GM19328 (cell line): ENCODE data around the gene KCNMA1.

Source experiments
- ATAC-seq: cut with Tn5 transposase; IDR thresholded peaks from one replicate; pipeline ENCODE4 v1.9.1; 2021; ENCODE audit warnings: mild to moderate bottlenecking, moderate library complexity; ENCODE audit not compliant: unreplicated experiment

Gene KCNMA1

DNA sequence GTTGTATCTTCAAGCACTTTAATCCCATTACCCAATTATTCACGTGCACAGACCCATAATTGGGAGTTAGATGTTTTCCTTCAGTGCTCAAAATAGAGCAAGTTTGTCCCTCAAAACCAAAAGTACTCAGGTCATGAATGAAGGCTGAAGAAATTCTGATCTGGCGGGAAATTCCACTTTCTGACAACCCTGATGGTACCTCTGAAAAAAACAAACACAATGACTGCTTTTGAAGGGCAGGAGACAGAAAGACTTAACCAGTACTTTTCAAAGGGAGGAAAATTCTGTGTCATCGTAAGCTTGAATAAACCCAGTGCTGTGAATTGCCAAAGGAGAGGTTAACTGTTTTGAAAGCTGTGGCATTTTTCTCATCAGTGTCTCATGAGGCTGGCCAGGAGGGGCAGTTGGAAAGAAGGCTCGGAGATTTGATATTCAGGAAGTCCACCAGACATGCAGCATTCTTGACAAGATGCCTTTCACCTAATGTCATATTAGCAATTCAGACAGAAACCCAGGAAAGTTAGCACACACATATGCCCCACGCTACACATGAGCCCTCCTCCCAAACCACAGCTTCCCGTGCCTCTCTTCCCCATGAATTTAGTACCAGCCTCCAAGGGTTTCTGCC lies 347.0 kb downstream of the KCNMA1 start:
- ATAC-seq = no peak

DNA sequence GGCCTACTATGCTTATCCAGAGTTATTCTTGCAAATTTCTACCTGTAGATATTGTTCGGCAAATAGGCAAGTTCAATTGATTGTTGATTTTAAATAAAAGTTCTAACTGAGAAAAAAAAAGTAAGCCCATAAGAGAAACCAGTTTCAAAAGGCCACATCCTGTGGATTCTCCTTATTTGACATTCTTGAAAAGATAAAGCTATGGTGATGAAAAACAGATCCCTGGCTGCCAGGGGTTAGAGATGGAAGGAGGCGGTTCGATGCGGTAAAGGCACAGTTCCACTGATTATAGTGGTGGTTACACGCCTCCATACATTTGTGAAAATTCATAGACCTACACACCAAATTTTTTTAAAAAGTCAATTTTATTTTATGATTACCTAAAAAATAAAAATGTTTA lies 347.8 kb downstream of the KCNMA1 start:
- ATAC-seq = no peak

DNA sequence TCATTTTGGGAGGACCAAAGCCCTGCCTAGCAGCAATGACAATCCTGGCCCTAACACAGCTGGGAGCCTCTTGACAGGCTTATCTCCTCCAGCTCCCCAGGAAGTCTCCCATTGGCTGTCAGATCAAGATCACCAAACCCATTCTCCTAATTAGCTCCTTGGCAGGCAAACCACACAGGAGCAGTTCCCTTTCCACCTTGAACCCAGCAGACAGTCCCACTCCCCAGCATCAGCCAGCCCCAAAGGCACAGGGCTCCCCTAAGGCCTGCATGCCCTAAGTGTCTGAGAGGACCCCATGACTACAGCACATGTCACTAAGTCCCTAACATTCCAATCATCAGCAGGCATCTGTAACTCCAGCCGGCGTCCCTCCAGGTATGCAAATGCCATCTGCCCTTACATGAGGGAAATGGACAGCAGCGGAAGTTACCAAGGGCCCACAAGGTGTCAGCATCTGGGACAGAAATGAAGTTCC lies 348.5 kb downstream of the KCNMA1 start:
- no peak for ATAC-seq

DNA sequence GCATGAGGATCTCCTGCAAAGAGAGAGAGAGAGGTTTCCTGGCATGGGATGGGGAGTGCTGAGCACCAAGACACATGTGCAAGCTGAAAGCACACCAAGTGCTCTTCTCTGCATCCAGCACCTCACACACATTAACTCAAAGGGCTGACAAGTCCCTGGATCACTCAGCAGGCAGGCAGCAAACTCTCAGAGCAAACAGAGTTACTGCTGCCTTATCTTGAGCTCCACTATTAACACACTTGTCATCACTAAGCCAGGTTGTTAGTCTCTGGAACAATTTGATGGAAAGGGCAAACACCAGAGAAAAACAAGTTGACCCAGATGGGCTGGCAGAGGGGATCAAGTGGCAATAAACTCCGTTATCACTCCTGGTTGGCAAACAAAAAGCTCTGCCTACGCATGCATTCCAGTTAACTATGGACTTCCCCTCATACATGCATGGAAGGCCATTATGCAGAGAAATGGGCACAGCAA lies 349.9 kb downstream of the KCNMA1 start:
- no peak for ATAC-seq

DNA sequence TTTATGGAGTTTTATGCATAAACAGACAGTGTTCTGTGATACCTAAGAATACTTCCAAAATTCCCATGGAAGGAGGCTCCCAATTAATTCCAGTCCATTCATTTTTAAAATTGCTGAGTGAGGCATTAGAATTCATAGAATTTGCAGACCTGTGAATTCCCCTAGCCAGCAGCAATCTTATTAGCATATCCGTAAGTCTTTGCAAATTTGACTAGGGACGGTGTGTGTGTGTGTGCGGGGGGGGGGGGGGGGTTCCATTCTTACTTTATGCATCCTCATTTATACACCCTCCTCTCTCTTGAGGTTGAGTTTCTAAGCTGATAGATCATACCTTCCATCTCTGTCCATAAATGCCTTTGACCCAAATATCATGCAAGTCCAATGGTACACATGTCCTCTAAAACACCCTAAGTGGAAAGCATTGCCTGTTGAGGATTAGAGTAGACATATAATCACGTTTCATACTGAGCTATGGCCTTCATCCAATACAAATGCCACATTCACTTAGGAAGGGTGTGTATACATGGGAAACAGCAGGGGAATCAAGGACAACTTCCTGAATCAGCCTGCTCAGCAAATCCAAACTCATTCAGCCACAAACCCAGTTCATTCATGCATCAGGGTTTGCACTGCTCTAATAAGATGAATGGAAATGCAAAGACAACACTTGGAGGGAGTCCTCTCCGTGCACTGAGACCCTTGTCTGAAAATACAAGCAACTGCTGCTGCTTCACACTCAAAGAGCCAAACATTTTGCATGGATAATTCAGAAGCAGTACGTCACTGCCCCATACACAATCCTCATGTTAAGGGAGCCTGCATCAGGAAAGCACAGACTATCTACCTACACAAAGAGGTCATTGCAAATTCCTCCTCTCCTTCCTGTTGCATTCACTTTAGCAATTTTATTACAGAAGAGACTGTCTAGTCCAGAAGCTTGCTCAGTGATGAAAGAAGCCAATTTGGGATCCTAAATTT lies 350.8 kb downstream of the KCNMA1 start:
- no peak for ATAC-seq

DNA sequence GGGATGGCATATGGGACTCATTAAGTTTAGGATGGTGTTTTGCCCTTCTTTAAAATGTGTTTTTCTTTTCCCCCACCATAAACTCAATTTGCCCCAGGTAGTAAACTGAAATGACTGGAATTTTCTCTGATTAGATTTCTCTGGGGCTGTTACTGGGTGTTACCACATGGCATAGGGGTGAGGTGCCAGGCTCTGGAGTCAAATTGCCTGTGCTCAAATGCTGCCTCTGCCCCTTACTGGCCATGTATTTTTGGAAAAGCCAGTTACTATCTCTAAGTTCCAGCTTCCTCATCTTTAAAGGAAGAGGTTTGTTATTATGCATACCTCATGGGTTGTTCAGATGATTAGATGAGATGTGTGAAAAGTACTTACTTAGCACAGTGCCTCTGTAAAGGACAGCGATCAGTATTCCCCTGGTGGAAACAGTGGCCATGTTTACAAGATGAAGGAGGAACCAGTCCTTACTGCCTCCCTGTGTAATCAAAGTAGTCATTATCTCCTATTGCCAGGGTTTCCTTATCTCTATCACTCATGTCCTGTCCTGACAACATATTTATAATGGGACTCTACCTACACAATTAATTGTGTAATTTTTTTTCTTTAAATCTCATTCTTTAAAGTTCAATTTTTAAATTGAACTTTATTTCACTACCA lies 352.0 kb downstream of the KCNMA1 start:
- no peak for ATAC-seq

DNA sequence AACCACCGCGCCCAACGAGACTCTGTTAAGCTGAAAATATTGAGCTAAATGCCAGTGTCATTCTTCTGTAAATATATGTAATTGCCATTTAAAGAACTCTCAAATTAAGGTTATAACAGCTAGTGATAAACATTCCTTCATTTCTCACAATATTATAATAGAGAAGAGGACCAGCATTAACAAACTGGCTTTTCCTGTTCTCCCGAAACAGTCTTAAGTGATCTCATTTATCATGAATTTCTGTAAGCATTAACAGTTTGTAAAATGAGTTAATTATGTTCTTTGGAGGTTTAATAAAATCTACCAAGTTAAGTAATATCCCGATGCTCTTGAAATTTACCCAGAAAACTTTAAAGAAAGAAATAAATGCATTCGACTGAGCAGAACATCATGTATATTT lies 352.8 kb downstream of the KCNMA1 start:
- no peak for ATAC-seq

DNA sequence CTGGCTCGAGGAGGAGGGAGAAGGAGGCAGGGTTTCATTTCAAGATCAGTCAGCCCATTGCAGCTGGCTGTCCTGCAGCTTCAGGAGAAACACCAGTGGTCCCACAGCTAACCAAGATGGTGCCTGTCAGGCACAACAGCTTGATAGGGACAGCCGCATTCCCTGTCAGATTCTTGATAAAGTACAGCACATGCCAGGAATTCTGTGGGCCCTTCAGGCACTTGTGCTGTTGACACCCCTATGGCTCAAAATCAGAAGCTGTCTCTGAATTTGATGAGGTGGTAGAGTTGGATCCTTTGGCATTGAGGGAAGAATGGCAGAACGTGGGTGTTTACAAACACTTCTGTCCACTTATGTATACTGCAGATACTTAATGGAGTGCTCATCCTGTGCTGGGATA lies 354.3 kb downstream of the KCNMA1 start:
- no peak for ATAC-seq

DNA sequence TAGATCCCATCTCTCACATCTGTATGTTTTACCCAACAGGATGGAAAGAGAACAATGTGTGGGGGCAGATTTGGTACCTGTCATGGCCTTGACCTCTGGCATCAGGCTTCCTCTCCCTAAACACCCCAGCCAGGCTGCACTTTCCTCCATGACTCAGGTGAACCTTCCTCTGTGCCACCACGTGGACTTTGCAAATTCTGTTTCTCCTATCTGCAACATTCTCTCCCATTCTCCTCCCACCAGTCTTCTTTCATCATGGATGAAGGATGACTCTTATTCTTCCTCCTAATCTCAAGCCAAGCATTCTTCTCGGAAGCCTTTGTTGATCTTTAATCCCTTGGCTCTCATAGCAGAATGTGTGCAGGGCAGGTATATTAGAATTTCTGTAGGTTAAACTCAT lies 355.4 kb downstream of the KCNMA1 start:
- no peak for ATAC-seq

DNA sequence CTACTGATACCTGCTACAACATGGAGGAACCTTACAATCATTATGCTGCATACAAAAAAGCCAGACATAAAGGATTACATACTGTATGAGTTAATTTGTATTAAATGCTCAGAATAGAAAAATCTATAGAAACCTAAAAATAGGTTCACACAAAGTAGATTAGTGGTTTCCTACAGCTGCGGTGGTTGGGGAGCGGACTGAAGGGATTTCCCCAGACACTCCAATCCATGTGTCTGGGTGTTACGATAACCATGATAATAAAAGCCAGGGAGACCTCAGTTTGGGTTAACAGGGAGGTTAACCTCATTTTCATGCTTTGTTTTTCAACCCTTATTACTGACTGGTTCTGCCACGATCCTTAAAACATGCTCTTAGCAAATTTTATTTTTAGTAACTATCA lies 355.9 kb downstream of the KCNMA1 start:
- ATAC-seq = no peak

DNA sequence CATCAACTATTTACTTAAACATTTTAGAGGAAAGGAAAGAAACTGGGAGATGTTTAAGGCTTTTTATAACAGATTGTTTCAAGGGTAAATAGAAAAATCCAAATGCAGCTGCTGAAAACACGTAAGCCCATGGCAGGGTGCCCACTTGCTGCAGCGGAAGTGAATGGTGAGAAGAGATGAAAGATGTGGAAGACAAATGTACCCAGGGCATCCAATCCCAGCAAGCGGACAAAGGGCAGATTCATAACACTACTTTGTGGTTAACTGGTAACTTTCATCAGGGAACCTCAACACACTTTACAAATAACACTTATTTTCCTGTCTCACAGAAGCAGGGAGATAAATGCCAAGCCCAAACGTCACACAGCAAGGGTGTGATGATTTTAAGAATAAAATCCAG lies 358.4 kb downstream of the KCNMA1 start:
- ATAC-seq = no peak

DNA sequence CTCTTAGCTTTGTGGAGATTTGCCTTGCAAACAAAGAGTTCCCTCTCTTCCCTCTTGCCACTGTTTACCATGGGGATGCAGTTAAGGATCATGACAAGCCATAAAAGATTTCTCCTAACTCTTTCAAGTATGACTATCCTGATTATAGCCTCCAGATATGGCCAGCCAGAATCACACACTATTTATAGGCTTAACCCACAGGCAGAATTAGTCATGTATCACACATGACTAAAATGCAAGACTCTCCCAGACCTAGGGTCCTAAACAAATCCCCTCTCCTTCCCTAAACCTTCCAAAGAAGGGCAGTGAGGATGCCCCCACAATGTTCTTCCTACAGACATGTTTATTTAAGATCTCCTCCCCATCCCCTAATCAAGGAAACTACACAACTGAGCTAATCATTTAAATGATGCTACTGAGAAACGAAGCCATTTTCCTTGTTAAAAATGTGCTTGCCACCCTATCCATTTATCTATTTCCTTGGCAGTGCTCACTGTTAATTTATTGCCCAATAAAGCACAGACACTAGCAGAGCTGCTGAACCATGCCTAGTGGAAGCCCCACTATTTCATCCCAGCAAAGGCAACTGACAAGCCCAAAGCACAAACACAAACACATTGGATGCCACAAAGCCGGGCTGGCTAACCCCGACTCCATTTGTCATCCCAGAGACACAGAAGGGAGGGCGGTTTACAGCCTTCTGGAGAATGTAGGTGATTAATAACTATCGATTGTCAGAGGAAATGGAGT lies 363.4 kb downstream of the KCNMA1 start:
- ATAC-seq = no peak

DNA sequence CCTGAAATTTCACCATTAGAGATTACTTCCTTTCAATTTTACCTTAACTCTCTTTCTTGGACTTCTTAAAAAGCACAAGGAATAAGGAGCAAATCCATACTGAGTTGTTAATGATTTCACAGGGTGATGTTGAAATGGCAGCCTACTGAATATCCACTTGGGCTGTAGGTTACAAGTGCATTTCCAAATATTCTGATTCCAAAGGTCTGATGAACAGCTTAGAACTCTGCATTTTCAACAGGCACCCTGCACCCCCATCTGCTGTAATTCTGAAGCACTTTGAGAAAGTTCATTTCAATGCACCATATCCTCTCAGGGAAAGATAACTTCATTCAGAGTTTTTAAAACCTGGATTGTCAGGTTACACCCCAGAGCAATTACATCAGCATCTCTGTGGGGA lies 368.4 kb downstream of the KCNMA1 start:
- ATAC-seq = no peak

DNA sequence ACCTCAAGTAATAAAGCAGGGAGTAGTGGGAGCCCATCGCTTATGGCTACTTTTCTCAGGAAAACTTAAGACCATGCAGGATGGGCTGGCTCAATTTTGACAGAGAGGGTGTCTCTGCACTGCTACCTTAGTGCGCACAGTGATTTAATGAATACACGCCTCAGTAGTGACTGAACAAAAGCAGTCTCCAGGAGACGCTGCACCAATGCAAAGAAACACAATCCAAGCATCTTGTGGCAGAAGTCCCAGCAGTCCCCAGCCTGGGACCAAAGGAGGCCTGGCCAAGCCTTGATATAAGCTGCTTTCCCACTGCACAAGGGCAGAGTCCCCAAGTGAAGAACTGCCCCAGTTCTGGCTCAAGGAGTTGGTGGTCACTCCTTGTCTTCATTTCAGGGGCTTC lies 368.9 kb downstream of the KCNMA1 start:
- ATAC-seq = no peak

DNA sequence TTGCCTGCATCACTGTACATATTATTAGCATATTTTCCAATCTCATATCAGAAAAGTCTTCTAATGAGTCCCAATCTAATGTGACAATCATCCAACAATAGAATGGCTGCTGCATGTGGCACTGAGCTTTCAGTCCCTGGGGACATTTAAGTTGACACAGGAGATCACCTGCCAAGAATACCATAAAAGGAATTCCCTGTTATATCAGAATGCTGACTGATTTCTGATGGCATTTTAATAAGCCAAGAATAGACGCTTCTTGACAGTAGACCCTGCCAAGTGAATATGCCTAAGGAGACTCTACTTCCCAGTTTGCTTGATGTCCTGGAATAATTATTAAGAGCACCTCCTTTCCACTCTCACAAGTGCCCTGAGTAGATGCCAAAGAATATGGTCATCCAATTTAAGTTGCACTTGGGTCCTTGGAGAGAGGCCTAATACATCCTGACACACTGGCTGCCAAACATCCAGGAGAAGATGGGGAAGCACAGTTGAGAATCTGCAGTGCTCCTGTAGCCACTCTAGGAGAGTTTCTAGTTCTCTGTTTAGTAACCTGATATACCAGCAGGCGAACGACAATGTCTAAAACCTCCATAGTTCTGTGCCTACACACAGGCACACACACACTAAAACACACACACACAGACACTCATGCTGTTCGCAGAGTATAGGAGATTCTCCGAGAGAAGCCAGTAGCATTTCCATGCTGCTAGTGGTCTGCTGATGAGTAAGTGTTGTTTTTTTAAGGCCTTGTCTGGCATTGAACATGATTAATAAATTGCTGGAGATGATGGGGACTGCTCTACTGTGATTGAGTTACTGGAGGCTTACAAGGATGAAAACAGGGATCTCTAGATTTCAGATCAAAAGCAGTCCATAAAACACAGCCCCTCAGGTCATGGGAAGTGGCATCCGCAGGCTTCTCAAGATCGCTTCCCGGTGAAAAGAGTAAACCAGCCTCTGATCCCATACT lies 369.6 kb downstream of the KCNMA1 start:
- ATAC-seq = no peak

DNA sequence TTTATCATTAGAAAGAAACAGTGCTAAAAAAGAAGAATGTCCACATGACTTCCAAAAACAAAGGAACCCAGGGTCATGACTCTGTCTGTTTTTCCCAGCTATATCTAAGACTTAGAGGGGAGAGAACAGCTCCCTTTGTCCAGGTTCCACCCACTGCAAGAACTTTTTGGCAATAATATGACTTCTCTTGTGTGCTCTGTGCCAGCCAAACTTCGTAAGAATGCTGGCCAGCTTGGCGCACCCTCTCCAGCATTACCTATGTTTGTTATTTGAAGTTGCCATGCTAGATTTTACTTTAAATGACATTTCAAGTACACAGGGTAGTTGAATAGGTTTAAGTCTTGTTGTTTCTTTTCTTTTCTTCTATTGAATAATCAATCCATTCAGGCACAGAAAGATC lies 371.4 kb downstream of the KCNMA1 start:
- no peak for ATAC-seq

DNA sequence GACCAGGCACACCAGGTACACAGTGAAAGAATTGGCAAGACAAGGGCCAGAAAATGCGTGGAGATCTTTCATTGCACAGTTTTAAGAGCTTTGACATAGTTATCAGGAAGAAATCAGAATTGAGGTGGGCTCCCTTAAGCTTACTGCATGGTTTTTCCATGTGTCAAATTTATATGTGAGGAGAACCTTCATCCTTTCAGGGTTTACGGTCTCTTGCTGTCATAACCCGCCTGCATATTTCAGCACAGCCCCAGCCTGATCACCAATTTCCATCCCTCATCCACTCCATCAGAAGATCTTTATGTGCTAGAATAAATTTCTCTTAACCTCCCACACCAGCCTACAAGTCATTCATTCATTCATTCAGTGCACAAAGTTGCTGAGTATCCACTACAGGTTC lies 373.1 kb downstream of the KCNMA1 start:
- no peak for ATAC-seq

DNA sequence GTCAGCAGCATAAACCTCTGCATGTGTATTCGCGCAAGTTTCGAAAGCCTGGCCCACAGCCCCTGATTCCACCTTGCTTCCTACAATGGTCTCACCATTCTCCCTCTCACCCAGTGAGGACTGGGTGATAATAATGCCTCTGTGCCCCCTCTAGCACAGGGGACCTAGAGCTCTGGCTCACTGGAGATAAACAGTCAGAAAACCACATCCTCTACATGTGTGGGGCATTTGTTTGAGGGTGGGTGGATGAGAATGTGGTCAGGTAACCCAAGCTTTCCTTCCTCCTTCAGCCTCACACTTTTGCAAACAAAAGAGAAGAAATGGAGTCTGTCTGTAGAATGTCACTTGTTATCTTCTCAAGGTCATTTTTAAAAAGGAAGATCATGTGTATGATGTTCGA lies 373.5 kb downstream of the KCNMA1 start:
- peak; percentile 76 for ATAC-seq

DNA sequence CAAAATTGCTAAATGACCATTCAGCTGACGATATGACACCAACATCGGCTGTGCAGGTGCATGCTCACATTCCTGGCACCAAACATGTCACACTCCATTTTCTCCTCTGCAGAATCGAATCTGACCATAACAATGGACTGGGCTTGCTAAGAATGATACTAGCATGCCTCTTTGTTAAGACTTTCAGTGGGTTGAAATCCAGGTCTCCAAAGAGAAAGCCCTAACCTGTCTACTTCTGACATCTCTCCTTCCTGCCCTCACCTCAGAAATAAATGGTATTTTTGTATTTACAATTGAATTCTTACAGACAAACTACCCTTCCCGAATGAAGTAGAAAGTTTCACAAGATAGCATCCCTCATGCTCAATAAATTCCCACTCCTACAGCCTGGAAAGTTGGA lies 373.9 kb downstream of the KCNMA1 start:
- no peak for ATAC-seq

DNA sequence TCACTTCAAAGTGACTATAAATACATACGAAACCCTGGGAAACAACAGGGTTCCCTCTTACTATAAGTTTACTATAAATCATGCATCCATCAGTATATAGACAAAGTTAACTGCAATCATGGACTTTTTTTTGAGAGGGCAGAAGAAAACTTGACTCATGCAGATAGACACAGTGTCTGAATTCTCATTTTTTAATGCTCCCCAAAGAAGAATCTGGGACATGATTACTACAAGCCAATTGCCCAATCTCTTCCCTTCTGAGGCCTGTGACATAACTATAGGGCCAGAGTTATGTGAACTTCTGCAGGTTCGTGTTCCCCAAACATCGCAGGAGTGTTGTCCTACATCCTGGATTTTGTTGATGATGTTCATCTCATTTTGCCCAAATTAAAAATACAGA lies 376.5 kb downstream of the KCNMA1 start:
- no peak for ATAC-seq
